Measurements from ENCODE around the gene FMR1NB. TPM values are rescaled to one million over a fixed set of nuclear protein-coding genes. Genes with fewer than 3 reads are reported as not detected.

The FMR1NB gene
- total and polyA plus RNA-seq, 10 of the 15 experiments (the other 5 are each of a cell fraction or from before 2014, with no cell fraction given), result 0.08 TPM; not detected in 9

GRCh38 chrX:148067285-148067684, 86.1 kb downstream of the FMR1NB start:
- BruUV-seq (replicated peaks), result no TSS peak
- TF ChIP-seq, protein P1, sequence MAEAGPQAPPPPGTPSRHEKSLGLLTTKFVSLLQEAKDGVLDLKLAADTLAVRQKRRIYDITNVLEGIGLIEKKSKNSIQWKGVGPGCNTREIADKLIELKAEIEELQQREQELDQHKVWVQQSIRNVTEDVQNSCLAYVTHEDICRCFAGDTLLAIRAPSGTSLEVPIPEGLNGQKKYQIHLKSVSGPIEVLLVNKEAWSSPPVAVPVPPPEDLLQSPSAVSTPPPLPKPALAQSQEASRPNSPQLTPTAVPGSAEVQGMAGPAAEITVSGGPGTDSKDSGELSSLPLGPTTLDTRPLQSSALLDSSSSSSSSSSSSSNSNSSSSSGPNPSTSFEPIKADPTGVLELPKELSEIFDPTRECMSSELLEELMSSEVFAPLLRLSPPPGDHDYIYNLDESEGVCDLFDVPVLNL (IDR thresholded peaks at IDR 0.05; ENCODE audit: low read depth, low read length), result no peak
- TF ChIP-seq PBX3 (IDR thresholded peaks at IDR 0.05; ENCODE audit: insufficient replicate concordance, low read depth, low read length), result no peak
- TF ChIP-seq ZNF687 (IDR thresholded peaks at IDR 0.05), result no peak
- in situ Hi-C loops (cut with MboI) (no loop called here), intact Hi-C loops (cut with micrococcal nuclease; ENCODE audit: unreplicated experiment) (no loop called here)
- ATAC-seq (no peak), DNase-seq (ENCODE audit: low read depth, low spot score) (no peak), FAIRE-seq (no peak)
- Histone ChIP-seq H3K9me3 (replicated peaks; ENCODE audit: control insufficient read depth, insufficient read depth, low read length) (no peaks in the 10 kb centered on the region), H3K36me3 (ENCODE audit: control insufficient read depth in 2 of 2, insufficient read depth in 2 of 2, low read length in 1 of 2) (no peaks in the 10 kb centered on the region), H3K27me3 (replicated peaks in 1 of 2; ENCODE audit: control insufficient read depth in 2 of 2, insufficient read depth in 2 of 2, low read length in 1 of 2) (no peaks in the 10 kb centered on the region), H3K4me3 (no peak overlapping the region), H3K4me1 (ENCODE audit: control insufficient read depth, insufficient read depth, low read length) (peaks cover 3% of the 10 kb centered on the region; the same call in 1 of the 2 replicates), H3K4me2 (ENCODE audit: control insufficient read depth, insufficient read depth) (no peak overlapping the region), H3K9ac (ENCODE audit: control insufficient read depth, insufficient read depth, low read length) (no peak overlapping the region), H3K79me2 (ENCODE audit: control insufficient read depth, insufficient read depth, low read length) (no peaks in the 10 kb centered on the region), H4K20me1 (ENCODE audit: control insufficient read depth, insufficient read depth) (no peaks in the 10 kb centered on the region), H2AFZ (ENCODE audit: control insufficient read depth, low read depth, low read length) (no peak overlapping the region), H3K27ac (ENCODE audit: control insufficient read depth, insufficient read depth) (no peak overlapping the region)
- ChIA-PET SMC1A (ENCODE audit: uncharacterized antibody, unreplicated experiment) (no interaction called here), RAD21 (ENCODE audit: unreplicated experiment) (no interaction called here), CTCF (no interaction called here), POLR2A (no interaction called here)
- WGBS (ENCODE audit: insufficient coverage, insufficient replicate concordance, low lambda C conversion rate, missing lambda C conversion rate), result 73% methylated on average over 2 of the region's 2 CpGs

All from GM12878 (cell line).